Articular chondrocyte of knee joint (primary cell): Measurements from ENCODE around the gene LEFTY2. TPM values are rescaled to one million over a fixed set of nuclear protein-coding genes. Genes with fewer than 3 reads are reported as not detected.

ENCODE experiments used
- small RNA-seq: library from RNA; depleted of rRNA; stranded (forward); fragments of <200 nt; gene quantifications from one replicate; pipeline ENCODE3, GENCODE V24; 2012
- total RNA-seq: library from RNA; depleted of rRNA; stranded (reverse); fragments of >200 nt; gene quantifications from 2 replicates; pipeline ENCODE4 v1.2.3, GENCODE V29; 2012

LEFTY2 gene
- total RNA-seq, result not detected in 2 replicates

GRCh38 chr1:225941187-225941941 lies at the start of gene LEFTY2:
TSS of gene LEFTY2 (minus strand) at chr1:225941220. CDS start at chr1:225941140, 80 bp downstream.

GRCh38 chr1:225923692-225924555 lies 17.1 kb downstream of the LEFTY2 start, which contains the start of gene PYCR2:
TSS of gene PYCR2 (minus strand) at chr1:225924250. CDS start at chr1:225924110, 140 bp downstream.

GRCh38 chr1:225888898-225889601 lies 52.0 kb downstream of the LEFTY2 start, which contains the start of gene LEFTY1:
TSS of gene LEFTY1 (minus strand) at chr1:225889146. CDS start at chr1:225889066, 80 bp downstream.

Small RNA genes lying within 50 kb of the gene (small RNA-seq; reads per million reads assigned to genes)
- gene AL117348.1 (not detected), gene NDUFA3P3 (not detected)

Other genes with a start within 250 kb of the LEFTY2 start
- gene SRP9, start 163.4 kb downstream of the LEFTY2 start, total RNA-seq, result 301 and 372 TPM in 2 replicates
- gene EPHX1, start 131.1 kb downstream of the LEFTY2 start, total RNA-seq, result 113 and 122 TPM in 2 replicates
- gene TMEM63A, start 58.8 kb downstream of the LEFTY2 start, total RNA-seq, result 22.7 and 25.2 TPM in 2 replicates
- 0.22 TPM in 1 of 2 replicates, not detected in the other for gene LEFTY1, start 52.1 kb downstream of the LEFTY2 start, total RNA-seq
- gene PYCR2, start 17.0 kb downstream of the LEFTY2 start, total RNA-seq, result 22.1 and 24.4 TPM in 2 replicates
- 19.6 and 24.1 TPM in 2 replicates for gene SDE2, start 58.1 kb upstream of the LEFTY2 start, total RNA-seq
- 171 and 206 TPM in 2 replicates for gene H3-3A, start 121.5 kb upstream of the LEFTY2 start, total RNA-seq
- 100.0 and 105 TPM in 2 replicates for gene ACBD3, start 245.5 kb upstream of the LEFTY2 start, total RNA-seq